Lung (tissue), 12 donors: ENCODE data around the gene RIC8B. TPM values are rescaled to one million over a fixed set of nuclear protein-coding genes. Genes with fewer than 3 reads are reported as not detected.

Experiments used
- ATAC-seq: fragments of 200-7000 bp; cut with Tn5 transposase; one replicate; pipeline ENCODE4 v1.9.1; 2020; ENCODE audit warnings: moderate number of reproducible peaks; ENCODE audit not compliant: insufficient read depth, low FRiP score
- DNase-seq, 3 donors: peaks; one replicate each; pipeline ENCODE4 v3.0.0-alpha.2; 2013 to 2017
- H3K27ac ChIP-seq, 2 donors: one replicate each; pipeline ENCODE4 v1.5.1; 2013; ENCODE audit warnings: mild to moderate bottlenecking in 2 of 2, moderate library complexity in 2 of 2, control low read depth in 1 of 2, inconsistent platforms in 1 of 2, low read depth in 1 of 2, low read length in 1 of 2
- H3K27me3 ChIP-seq, 3 donors: one replicate each; pipeline ENCODE4 v1.5.1; 2013; ENCODE audit warnings: low read length in 2 of 3; ENCODE audit not compliant: control insufficient read depth in 3 of 3, insufficient read depth in 3 of 3
- H3K36me3 ChIP-seq, 4 donors: one replicate each; pipeline ENCODE4 v1.5.1; 2013; ENCODE audit warnings: low read length in 4 of 4, mild to moderate bottlenecking in 1 of 4, moderate library complexity in 1 of 4; ENCODE audit not compliant: control insufficient read depth in 4 of 4, insufficient read depth in 4 of 4
- H3K4me1 ChIP-seq, 5 donors: one replicate each; pipeline ENCODE4 v1.5.1; 2013; ENCODE audit warnings: low read length in 5 of 5, mild to moderate bottlenecking in 2 of 5, moderate library complexity in 1 of 5; ENCODE audit not compliant: control insufficient read depth in 5 of 5, insufficient read depth in 5 of 5
- H3K4me3 ChIP-seq: one replicate; pipeline ENCODE4 v1.5.1; 2013; ENCODE audit warnings: mild to moderate bottlenecking, control low read depth, moderate library complexity
- H3K9ac ChIP-seq, 2 donors: one replicate each; pipeline ENCODE4 v1.5.1; 2013; ENCODE audit warnings: low read length in 2 of 2, control low read depth in 1 of 2; ENCODE audit not compliant: insufficient read depth in 1 of 2
- H3K9me3 ChIP-seq, 4 donors: one replicate each; pipeline ENCODE4 v1.5.1; 2013; ENCODE audit warnings: low read length in 3 of 4, mild to moderate bottlenecking in 1 of 4, moderate library complexity in 1 of 4; ENCODE audit not compliant: control insufficient read depth in 4 of 4, insufficient read depth in 3 of 4
- CTCF ChIP-seq: IDR thresholded peaks from 2 replicates; pipeline ENCODE4 v1.5.1; 2012; ENCODE audit warnings: mild to moderate bottlenecking; ENCODE audit errors: control extremely low read depth, extremely low read depth
- WGBS, 2 donors: extraction: QIAGEN DNeasy Blood & Tissue Kit; methylation state at CpG; one replicate each; pipeline ENCODE4 v1.1.7; 2013; 5-methylcytosine and 5-hydroxymethylcytosine counted together
- polyA plus RNA-seq, 2 donors: library from polyadenylated mRNA; stranded (reverse); fragments of 200-250 nt; gene quantifications; one replicate each; pipeline ENCODE4 v1.2.1, GENCODE V29; 2013
- total RNA-seq, 2 donors: library from RNA; depleted of rRNA in 1 of 2; stranded (reverse); fragments of >200 nt in 1 of 2; gene quantifications; one replicate each; pipeline ENCODE4 v1.2.1, GENCODE V29; 2014 to 2021
- donor health status: control.
- donor health status: control.
- donor health status: Bipolar disorder and iron deficiency.
- donor health status: healthy.
- donor health status: DM: yes; HTN: yes; CAD: no.

Gene RIC8B
- total and polyA plus RNA-seq, 4 donors = 3.3 to 14.4 (median 8.2) TPM

GRCh38 chr12:106902053-106902452 lies 127.6 kb downstream of the RIC8B start:
- Histone ChIP-seq H3K27ac (no peak overlapping the region), H3K9ac (no peak overlapping the region), H3K9me3 (no peaks in the 10 kb centered on the region), H3K27me3 (peaks cover 0 to 16% (median 0%) of the 10 kb centered on the region in 3 donors), H3K36me3 (no peaks in the 10 kb centered on the region), H3K4me3 (no peak overlapping the region), H3K4me1 (peaks cover 0 to 23% (median 3%) of the 10 kb centered on the region in 5 donors)
- DNase-seq (no peak), ATAC-seq (no peak)
- TF ChIP-seq CTCF = no peak
- WGBS, 2 donors = 85 to 90% methylated on average over 11 of the region's 11 CpGs

DNA sequence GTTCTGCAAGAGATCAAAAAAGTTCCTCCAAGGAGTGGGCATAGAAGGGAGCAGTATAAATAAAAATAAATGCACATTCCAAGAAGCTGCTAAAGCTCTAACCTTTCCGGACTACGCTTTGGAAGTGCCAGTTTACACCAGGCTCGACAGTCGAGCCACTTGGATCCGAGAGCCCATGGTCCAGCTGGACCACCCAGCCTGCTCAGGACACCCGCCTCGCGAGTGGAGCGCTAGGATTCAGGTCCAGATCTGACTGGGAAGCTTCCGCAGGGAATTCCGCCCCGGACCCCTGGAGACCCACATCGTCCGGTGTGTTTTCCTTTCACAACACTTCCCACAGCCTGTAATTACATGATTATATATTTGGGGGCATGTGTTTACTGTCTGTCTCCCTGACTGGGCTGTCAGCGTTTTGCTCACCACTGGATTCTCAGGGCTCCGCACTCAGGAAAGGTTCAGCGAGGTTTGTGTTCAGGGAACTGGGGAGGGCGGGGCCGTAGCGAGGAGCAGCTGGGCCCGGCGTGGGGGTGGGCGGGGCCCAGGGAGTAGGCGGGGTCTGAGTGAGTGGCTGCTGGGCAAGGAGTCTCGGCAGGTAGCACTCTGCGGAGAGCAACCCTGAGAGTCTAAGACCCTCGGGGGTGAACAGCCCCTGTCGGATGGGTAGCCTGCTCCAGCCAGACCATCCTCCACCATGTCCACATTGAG lies 128.9 kb downstream of the RIC8B start:
- Histone ChIP-seq H3K27me3 (peaks cover 0 to 16% (median 0%) of the 10 kb centered on the region in 3 donors), H3K9me3 (no peaks in the 10 kb centered on the region), H3K9ac (peak overlapping the region in 1 of 2 donors; percentile 78), H3K36me3 (no peaks in the 10 kb centered on the region), H3K27ac (no peak overlapping the region), H3K4me3 (no peak overlapping the region), H3K4me1 (peaks cover 0 to 15% (median 3%) of the 10 kb centered on the region in 5 donors)
- ATAC-seq (peak; percentile 85), DNase-seq (peak; percentile 73 to 78 (median 74))
- WGBS, 2 donors = 4 to 9% methylated on average over 27 to 28 of the region's 28 CpGs
- no peak for TF ChIP-seq CTCF

DNA sequence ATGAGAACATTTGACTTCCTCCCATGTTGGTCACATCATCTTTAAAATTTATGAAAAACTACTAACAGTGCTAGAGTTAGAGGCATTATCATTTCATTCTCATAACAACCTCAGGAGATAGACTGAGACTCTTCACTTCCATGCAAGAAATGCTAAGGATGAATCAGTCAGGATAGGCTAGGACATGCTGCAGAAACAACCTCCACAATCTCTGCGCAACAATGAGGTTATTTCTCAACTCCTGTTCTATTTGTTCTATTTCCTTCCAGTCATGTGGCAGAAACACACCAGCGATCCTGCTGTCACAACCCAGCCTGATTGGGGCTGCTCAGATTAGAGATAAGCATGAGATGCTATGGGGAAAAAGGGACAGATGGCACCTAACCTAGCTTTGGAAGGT lies 132.2 kb downstream of the RIC8B start:
- Histone ChIP-seq H3K4me1 (peaks cover 0 to 9% (median 0%) of the 10 kb centered on the region in 5 donors), H3K36me3 (no peaks in the 10 kb centered on the region), H3K9me3 (no peaks in the 10 kb centered on the region), H3K4me3 (no peak overlapping the region), H3K9ac (no peak overlapping the region), H3K27ac (no peak overlapping the region), H3K27me3 (peaks cover 0 to 16% (median 0%) of the 10 kb centered on the region in 3 donors)
- ATAC-seq = no peak
- no peak for DNase-seq
- WGBS, 2 donors = 53 to 73% methylated on average over 2 of the region's 2 CpGs
- no peak for TF ChIP-seq CTCF
